ENCODE measurements around the gene KCTD10.

KCTD10 gene

GRCh38 chr12:109428037-109428629 is 49.0 kb downstream of the KCTD10 start:
- Histone ChIP-seq H3K27me3 (ENCODE audit: insufficient read depth, poor library complexity, severe bottlenecking) (no peaks in the 10 kb centered on the region), H3K4me3 (replicated peaks; ENCODE audit: insufficient read depth, low read length) (no peak overlapping the region), H3K27ac (replicated peaks) (no peak overlapping the region)
- TF ChIP-seq SPI1 (IDR thresholded peaks at IDR 0.05; ENCODE audit: borderline replicate concordance, low read depth) (no peak), REST (IDR thresholded peaks at IDR 0.05; ENCODE audit: insufficient replicate concordance, low read depth) (no peak), CTCF (IDR thresholded peaks at IDR 0.05; ENCODE audit: insufficient read depth, low read length) (peak; percentile 96), GABPA (IDR thresholded peaks at IDR 0.05; ENCODE audit: low read depth) (no peak), POLR2AphosphoS5 (IDR thresholded peaks at IDR 0.05; ENCODE audit: low read depth) (no peak)
- peak; percentile 50 to 76 for DNase-seq (ENCODE audit: low read depth in 1 of 2, low spot score in 1 of 2)

- Histone ChIP-seq H3K27me3 (ENCODE audit: insufficient read depth, poor library complexity, severe bottlenecking) (no peaks in the 10 kb centered on the region), H3K4me3 (replicated peaks; ENCODE audit: insufficient read depth, low read length) (no peak overlapping the region), H3K27ac (replicated peaks) (no peak overlapping the region)
- no peak for DNase-seq (ENCODE audit: low read depth in 1 of 2, low spot score in 1 of 2)
- TF ChIP-seq GABPA (IDR thresholded peaks at IDR 0.05; ENCODE audit: low read depth) (no peak), POLR2AphosphoS5 (IDR thresholded peaks at IDR 0.05; ENCODE audit: low read depth) (no peak), CTCF (IDR thresholded peaks at IDR 0.05; ENCODE audit: insufficient read depth, low read length) (no peak), REST (IDR thresholded peaks at IDR 0.05; ENCODE audit: insufficient replicate concordance, low read depth) (no peak), SPI1 (IDR thresholded peaks at IDR 0.05; ENCODE audit: borderline replicate concordance, low read depth) (no peak)
Observed at GRCh38 chr12:109423392-109423791, 53.7 kb downstream of the KCTD10 start.

GRCh38 chr12:109422251-109422650 is 54.8 kb downstream of the KCTD10 start:
- no peaks in the 10 kb centered on the region for H3K27me3 ChIP-seq (ENCODE audit: insufficient read depth, poor library complexity, severe bottlenecking)
- H3K27ac ChIP-seq (replicated peaks): no peak overlapping the region
- TF ChIP-seq REST (IDR thresholded peaks at IDR 0.05; ENCODE audit: insufficient replicate concordance, low read depth) (no peak), POLR2AphosphoS5 (IDR thresholded peaks at IDR 0.05; ENCODE audit: low read depth) (no peak), GABPA (IDR thresholded peaks at IDR 0.05; ENCODE audit: low read depth) (no peak), SPI1 (IDR thresholded peaks at IDR 0.05; ENCODE audit: borderline replicate concordance, low read depth) (no peak), CTCF (IDR thresholded peaks at IDR 0.05; ENCODE audit: insufficient read depth, low read length) (no peak)
- DNase-seq (ENCODE audit: low read depth in 1 of 2, low spot score in 1 of 2): no peak
- no peak overlapping the region for H3K4me3 ChIP-seq (replicated peaks; ENCODE audit: insufficient read depth, low read length)

Data from HL-60 (cell line).